Endothelial cell of umbilical vein (primary cell): ENCODE results near the gene TECTA. TPM values are rescaled to one million over a fixed set of nuclear protein-coding genes. Genes with fewer than 3 reads are reported as not detected.

ENCODE experiments used
- BruUV-seq: library from RNA; stranded (reverse); fragments of 400-500 nt; replicated peaks from 2 replicates; lab custom pipeline; 2021; lab: Mats Ljungman, UMichigan
- CTCF ChIA-PET: fragments of 300-600, 350-600 bp; sonication (Branson Sonifier 250); formaldehyde crosslinking; loops from one replicate; lab custom pipeline; 2021; ENCODE audit warnings: antibody characterized with exemption, inconsistent platforms; lab: Charles Lee
- POLR2A ChIA-PET: fragments of 300-600, 350-600 bp; sonication (Branson Sonifier 250); formaldehyde crosslinking; loops from one replicate; lab custom pipeline; 2021; ENCODE audit warnings: antibody characterized with exemption, inconsistent platforms; lab: Charles Lee
- DNase-seq: peaks from one replicate; pipeline ENCODE4 v3.0.0-alpha.2; 2011; ENCODE audit warnings: low read depth, low spot score
- FAIRE-seq: peaks from 2 replicates; lab custom pipeline; 2011; peaks lifted over from hg19 to GRCh38; lab: Jason Lieb, UNC
- H2AFZ ChIP-seq: 2 replicates; pipeline ENCODE4 v1.6.0; 2012; ENCODE audit warnings: low read depth, low read length, control low read depth, inconsistent platforms
- H3K27ac ChIP-seq: 2 replicates; pipeline ENCODE4 v1.5.1; 2011; ENCODE audit warnings: low read depth, mild to moderate bottlenecking, control low read depth, low read length, moderate library complexity; ENCODE audit not compliant: insufficient read depth
- H3K27me3 ChIP-seq, 2 experiments: 2 replicates each; pipeline versions ENCODE4 v1.6.0 to v1.6.1; 2011; ENCODE audit warnings: low read length in 2 of 2, mixed read lengths in 1 of 2; ENCODE audit not compliant: control insufficient read depth in 2 of 2, insufficient read depth in 2 of 2
- H3K36me3 ChIP-seq, 2 experiments: 2 replicates in 1 of 2; 3 replicates in 1 of 2; pipeline ENCODE4 v1.5.1; 2011; ENCODE audit warnings: low read length in 2 of 2, mild to moderate bottlenecking in 1 of 2, moderate library complexity in 1 of 2; ENCODE audit not compliant: control insufficient read depth in 2 of 2, insufficient read depth in 2 of 2; ENCODE audit errors: extremely low read depth in 1 of 2
- H3K4me1 ChIP-seq: 3 replicates; pipeline ENCODE4 v1.5.1; 2011; ENCODE audit warnings: mild to moderate bottlenecking, low read length; ENCODE audit not compliant: control insufficient read depth, insufficient read depth; ENCODE audit errors: extremely low read depth
- H3K4me2 ChIP-seq: 2 replicates; pipeline ENCODE4 v1.6.1; 2011; ENCODE audit warnings: low read length, control low read depth, mixed read lengths; ENCODE audit not compliant: insufficient read depth
- H3K4me3 ChIP-seq, 3 experiments: fragments of 200-600 bp in 1 of 3; sonication (generic), shearing (Covaris generic) in 1 of 3; replicated peaks in 1 of 3; 2 replicates each; pipeline ENCODE4 v1.5.1; 2011 to 2016; ENCODE audit warnings: control low read depth in 3 of 3, low read length in 3 of 3, mild to moderate bottlenecking in 2 of 3, inconsistent platforms in 1 of 3, low read depth in 1 of 3, moderate library complexity in 1 of 3; ENCODE audit not compliant: insufficient read depth in 1 of 3
- H3K79me2 ChIP-seq: 2 replicates; pipeline ENCODE4 v1.6.0; 2012; ENCODE audit warnings: low read length, inconsistent platforms; ENCODE audit not compliant: control insufficient read depth, insufficient read depth
- H3K9ac ChIP-seq: replicated peaks from 2 replicates; pipeline ENCODE3; 2011; ENCODE audit warnings: low read length, control low read depth; ENCODE audit not compliant: insufficient read depth; ENCODE audit errors: extremely low read depth
- H3K9me1 ChIP-seq: replicated peaks from 3 replicates; pipeline ENCODE4 v1.6.0; 2011; ENCODE audit warnings: mild to moderate bottlenecking, low read length; ENCODE audit not compliant: control insufficient read depth, insufficient read depth; ENCODE audit errors: extremely low read depth
- H3K9me3 ChIP-seq: replicated peaks from 2 replicates; pipeline ENCODE4 v1.5.1; 2012; ENCODE audit warnings: low read length, inconsistent platforms; ENCODE audit not compliant: control insufficient read depth, insufficient read depth
- H4K20me1 ChIP-seq: replicated peaks from 2 replicates; pipeline ENCODE3; 2011; ENCODE audit warnings: mild to moderate bottlenecking, low read length; ENCODE audit not compliant: control insufficient read depth, insufficient read depth; ENCODE audit errors: extremely low read depth
- CTCF ChIP-seq, 2 donors: IDR thresholded peaks; 1 replicate in 1 of 2; 2 replicates in 1 of 2; pipeline ENCODE4 v1.5.1; 2011; ENCODE audit warnings: low read length in 2 of 2, mild to moderate bottlenecking in 2 of 2, moderate library complexity in 2 of 2, control low read depth in 1 of 2, inconsistent platforms in 1 of 2, low read depth in 1 of 2; ENCODE audit not compliant: insufficient read depth in 1 of 2; ENCODE audit errors: extremely low read depth in 1 of 2
- EZH2 ChIP-seq: IDR thresholded peaks from 2 replicates; pipeline ENCODE4 v1.6.1; 2012; ENCODE audit warnings: borderline replicate concordance, low read depth, mild to moderate bottlenecking, moderate library complexity, low read length, inconsistent platforms; ENCODE audit not compliant: severe bottlenecking
- FOS ChIP-seq: IDR thresholded peaks from 2 replicates; pipeline ENCODE4 v1.6.1; 2011; ENCODE audit warnings: mild to moderate bottlenecking, low read length, moderate library complexity, borderline replicate concordance; ENCODE audit not compliant: insufficient read depth
- GATA2 ChIP-seq: IDR thresholded peaks from 2 replicates; pipeline ENCODE4 v1.7.0; 2011; ENCODE audit warnings: low read depth, mild to moderate bottlenecking, moderate library complexity, mixed read lengths, low read length; ENCODE audit not compliant: insufficient read length, insufficient read depth
- JUN ChIP-seq: IDR thresholded peaks from 2 replicates; pipeline ENCODE4 v1.6.1; 2011; ENCODE audit warnings: borderline replicate concordance, low read depth; ENCODE audit not compliant: insufficient read length, insufficient read depth
- MYC ChIP-seq: IDR thresholded peaks from one replicate; pipeline ENCODE4 v1.6.1; 2011; ENCODE audit warnings: mild to moderate bottlenecking, low read depth, low read length
- POLR2A ChIP-seq: IDR thresholded peaks from 2 replicates; pipeline ENCODE4 v1.6.1; 2012; ENCODE audit warnings: low read depth, mild to moderate bottlenecking, control low read depth, low read length
- POLR2AphosphoS5 ChIP-seq: IDR thresholded peaks from 2 replicates; pipeline ENCODE4 v1.6.1; 2012; ENCODE audit warnings: low read depth, mild to moderate bottlenecking, control low read depth, low read length, moderate library complexity; ENCODE audit not compliant: insufficient read depth
- dilution Hi-C: fragments of 300-500 bp; cut with MboI; formaldehyde crosslinking; loops from one replicate; pipeline ENCODE4 v1.15.0; 2019; ENCODE audit warnings: low sequenced_read_pairs; ENCODE audit not compliant: extremely low pct_ligation_motif_present
- intact Hi-C: fragments of 100-400 bp; cut with micrococcal nuclease; formaldehyde crosslinking; loops from one replicate; pipeline ENCODE4 v1.10.0; 2022
- polyA plus RNA-seq, 4 experiments: library from polyadenylated mRNA; depleted of rRNA in 3 of 4; stranded (reverse) in 3 of 4; unstranded in 1 of 4; fragments of >200 nt; gene quantifications; 2 replicates each; pipeline versions ENCODE4 v1.2.1 to v1.2.3, GENCODE V29; 2011 to 2012; ENCODE audit warnings: missing spikeins in 1 of 4
- total RNA-seq: library from RNA; stranded (reverse); gene quantifications from 2 replicates; pipeline ENCODE4 v1.2.3, GENCODE V29; 2021
- TF ChIP-seq, protein P1 (sequence below): IDR thresholded peaks from 2 replicates; pipeline ENCODE4 v1.6.1; 2011; ENCODE audit not compliant: insufficient read depth, insufficient read length

TECTA gene
- total and polyA plus RNA-seq, 2 donors (not counting 3 experiments of a cell fraction or from before 2014, with no cell fraction given), result 0.44 to 0.69 TPM

DNA sequence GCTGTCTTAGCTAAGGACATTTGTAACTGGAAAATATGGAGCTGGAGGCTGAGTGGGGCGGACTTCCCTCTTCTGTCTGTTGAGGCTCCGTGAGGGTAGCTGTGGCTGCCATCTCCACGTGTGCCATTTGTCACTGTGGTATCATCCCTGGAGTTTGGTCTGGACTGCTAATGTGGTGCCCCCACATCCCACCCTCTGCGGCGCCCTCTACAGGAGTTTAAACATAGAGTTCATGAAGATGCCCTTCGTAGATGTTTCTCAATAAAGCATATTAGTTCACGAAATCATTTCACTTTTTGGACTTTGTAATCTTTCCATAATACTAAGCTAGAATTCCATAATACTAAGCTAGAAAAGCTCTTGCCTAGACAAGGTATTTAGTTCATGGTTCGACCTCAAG lies 52.4 kb downstream of the TECTA start:
- ChIA-PET POLR2A (no interaction called here), CTCF (interaction anchor here (0.9 kb wide), 1 partner anchor 15 kb away, joined by 3 read pairs; no protein-coding TSS in a partner anchor)

More for the DNA sequence above, 52.4 kb downstream of the TECTA start:
- dilution Hi-C loops, result no loop called here
- Histone ChIP-seq H3K4me3 (no peak overlapping the region), H2AFZ (no peak overlapping the region), H3K27ac (no peak overlapping the region), H4K20me1 (no peaks in the 10 kb centered on the region), H3K9ac (no peak overlapping the region), H3K79me2 (no peaks in the 10 kb centered on the region), H3K9me3 (no peaks in the 10 kb centered on the region), H3K9me1 (no peaks in the 10 kb centered on the region), H3K4me2 (no peak overlapping the region), H3K4me1 (no peaks in the 10 kb centered on the region), H3K27me3 (no peaks in the 10 kb centered on the region), H3K36me3 (no peaks in the 10 kb centered on the region)
- no peak for DNase-seq
- no TSS peak for BruUV-seq
- intact Hi-C loops, result no loop called here
- TF ChIP-seq GATA2, result no peak
- no peak for TF ChIP-seq POLR2A
- TF ChIP-seq, protein P1, sequence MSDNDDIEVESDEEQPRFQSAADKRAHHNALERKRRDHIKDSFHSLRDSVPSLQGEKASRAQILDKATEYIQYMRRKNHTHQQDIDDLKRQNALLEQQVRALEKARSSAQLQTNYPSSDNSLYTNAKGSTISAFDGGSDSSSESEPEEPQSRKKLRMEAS, result no peak
- TF ChIP-seq MYC, result no peak
- TF ChIP-seq POLR2AphosphoS5, result no peak
- TF ChIP-seq EZH2, result no peak
- TF ChIP-seq FOS, result no peak
- no peak for TF ChIP-seq JUN
- TF ChIP-seq CTCF (IDR thresholded peaks at IDR 0.05; ENCODE audit: extremely low read depth in 1 of 2, insufficient read depth in 1 of 2, low read depth in 1 of 2, low read length in 2 of 2), result no peak
- no peak for FAIRE-seq
